Left lobe of liver (tissue), 2 donors: Measurements from ENCODE around the gene ZRANB2. TPM values are rescaled to one million over a fixed set of nuclear protein-coding genes. Genes with fewer than 3 reads are reported as not detected.
A peak's percentile ranks its signal among the peaks of the same experiment; 100 is the strongest.

Source experiments
- ATAC-seq: fragments of 200-7000 bp; cut with Tn5 transposase; one replicate; pipeline ENCODE4 v1.9.1; 2020; ENCODE audit warnings: mild to moderate bottlenecking, moderate library complexity
- DNase-seq: peaks from one replicate; pipeline ENCODE4 v3.0.0-alpha.2; 2020; ENCODE audit warnings: low spot score
- total RNA-seq: library from RNA; stranded (reverse); gene quantifications from one replicate; pipeline ENCODE4 v1.2.1, GENCODE V29; 2021
- donor health status: DM: no; HTN: no; CAD: no; lungs with moderate emphysema.
- donor health status: DM: no; HTN: yes; CAD: no.

The ZRANB2 gene, protein sequence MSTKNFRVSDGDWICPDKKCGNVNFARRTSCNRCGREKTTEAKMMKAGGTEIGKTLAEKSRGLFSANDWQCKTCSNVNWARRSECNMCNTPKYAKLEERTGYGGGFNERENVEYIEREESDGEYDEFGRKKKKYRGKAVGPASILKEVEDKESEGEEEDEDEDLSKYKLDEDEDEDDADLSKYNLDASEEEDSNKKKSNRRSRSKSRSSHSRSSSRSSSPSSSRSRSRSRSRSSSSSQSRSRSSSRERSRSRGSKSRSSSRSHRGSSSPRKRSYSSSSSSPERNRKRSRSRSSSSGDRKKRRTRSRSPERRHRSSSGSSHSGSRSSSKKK
- total RNA-seq: 21.5 TPM

- DNase-seq: peak; percentile 90
- ATAC-seq: peak; percentile 98
Observed at GRCh38 chr1:71080739-71081696, at the start of gene ZRANB2. ZRANB2 (minus strand) TSS chr1:71081035; CDS start chr1:71080995, 40 bp downstream.

DNA sequence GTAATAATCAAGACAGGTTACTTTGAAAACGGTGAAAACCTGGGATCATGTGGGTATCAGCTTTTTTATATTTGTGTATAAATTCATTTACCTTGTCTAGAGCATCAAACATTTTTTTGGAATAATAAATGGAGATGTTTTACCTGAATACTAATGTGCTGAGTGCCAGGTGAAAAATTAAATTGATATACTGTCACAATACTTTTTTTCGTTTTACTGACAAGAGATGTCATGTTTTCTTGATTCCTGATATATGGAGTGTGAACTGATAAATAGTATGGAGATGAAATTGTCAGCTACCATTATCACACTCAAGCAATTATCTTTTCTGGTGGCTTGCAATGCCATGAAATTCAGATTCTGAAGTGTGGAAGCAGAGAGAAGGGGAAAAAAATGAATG is 47.2 kb upstream of the ZRANB2 start:
- ATAC-seq: no peak
- no peak for DNase-seq

DNA sequence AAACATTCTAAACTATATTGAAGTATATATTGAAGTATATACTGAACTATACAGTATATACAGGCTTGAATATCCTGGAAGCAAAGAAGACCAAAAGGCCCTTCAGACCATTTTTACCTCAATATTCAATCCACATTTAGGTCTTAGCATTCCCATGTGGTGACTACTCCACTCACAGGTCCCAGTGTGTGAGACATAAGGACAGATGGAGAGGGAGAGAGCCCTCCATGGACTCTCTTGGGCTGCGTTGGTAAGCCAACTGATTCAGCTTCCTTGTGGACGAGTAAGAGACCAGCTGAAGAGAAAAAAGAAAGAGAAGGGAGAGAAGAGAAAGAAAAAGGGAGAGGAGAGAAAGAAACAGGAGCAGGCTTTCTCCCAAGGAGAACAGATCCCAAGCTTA is 37.3 kb upstream of the ZRANB2 start:
- DNase-seq (no peak), ATAC-seq (no peak)

- ATAC-seq (no peak), DNase-seq (no peak)
Observed at GRCh38 chr1:71116729-71117128, 35.9 kb upstream of the ZRANB2 start.

- DNase-seq: no peak
- ATAC-seq: no peak
Observed at GRCh38 chr1:71106658-71107322, 26.0 kb upstream of the ZRANB2 start.

DNA sequence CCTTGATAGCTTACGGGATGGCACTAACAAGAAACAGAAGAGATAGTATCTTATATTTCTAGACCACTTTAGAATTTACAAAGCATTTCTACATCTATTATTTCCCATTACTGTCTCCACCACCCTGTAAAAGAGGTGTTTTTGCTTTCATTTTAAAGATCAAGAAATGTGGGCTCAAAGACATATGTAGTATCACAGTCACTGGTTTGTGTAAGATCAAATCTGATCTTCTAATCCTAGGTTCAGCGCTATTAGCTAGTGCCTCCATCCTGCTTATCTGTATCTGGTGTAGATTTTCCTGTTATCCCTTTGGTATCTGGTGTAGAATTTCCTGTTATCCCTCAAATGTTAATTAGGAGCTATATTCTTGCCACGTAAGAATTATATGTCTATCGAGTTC is 23.6 kb upstream of the ZRANB2 start:
- no peak for ATAC-seq
- DNase-seq: no peak

GRCh38 chr1:71101839-71102376 is 21.1 kb upstream of the ZRANB2 start:
- DNase-seq (no peak), ATAC-seq (no peak)

DNA sequence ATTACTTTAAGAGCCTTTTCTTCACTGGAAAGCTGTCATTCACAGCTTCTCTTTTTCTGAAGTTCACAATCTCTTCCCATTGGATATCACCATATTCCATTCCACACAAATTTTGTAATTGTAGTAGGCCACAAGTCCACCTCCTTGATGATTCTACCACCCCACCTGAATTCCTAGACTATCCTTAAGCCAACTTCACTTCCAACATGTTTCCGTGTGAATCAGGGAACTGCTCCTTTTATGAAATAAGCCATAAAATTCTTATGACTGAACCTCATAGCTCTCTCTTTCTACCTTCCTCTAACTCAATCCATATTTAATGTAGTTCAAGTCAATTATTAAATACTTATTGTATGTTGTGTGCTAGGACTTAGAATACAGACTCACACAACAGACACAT is 16.6 kb upstream of the ZRANB2 start:
- ATAC-seq (no peak), DNase-seq (no peak)

GRCh38 chr1:71094913-71095312 is 14.1 kb upstream of the ZRANB2 start:
- DNase-seq (no peak), ATAC-seq (no peak)

DNA sequence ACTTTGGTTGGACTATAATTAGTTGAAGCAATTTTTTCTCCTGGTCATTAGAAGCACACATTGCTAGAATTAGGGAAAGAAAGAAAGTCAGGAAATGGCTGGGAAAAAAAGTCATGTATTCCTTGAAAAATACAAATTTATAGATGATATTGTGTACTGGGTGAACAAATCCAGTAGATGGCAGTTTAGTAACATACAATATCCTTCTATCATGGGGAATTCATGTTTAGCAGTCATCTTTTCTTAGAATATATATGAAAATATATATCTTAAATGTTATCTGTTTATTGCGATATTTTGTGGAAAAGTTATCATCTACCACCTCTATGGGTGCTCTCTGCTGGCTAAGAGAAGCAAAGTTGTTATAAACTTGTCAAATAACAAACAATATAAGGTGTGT is 13.1 kb upstream of the ZRANB2 start:
- ATAC-seq: no peak
- DNase-seq: no peak

- DNase-seq (no peak), ATAC-seq (no peak)
Observed at GRCh38 chr1:71089536-71090270, 8.9 kb upstream of the ZRANB2 start.

- DNase-seq: no peak
- ATAC-seq: no peak
Observed at GRCh38 chr1:71088645-71089287, 7.9 kb upstream of the ZRANB2 start.

DNA sequence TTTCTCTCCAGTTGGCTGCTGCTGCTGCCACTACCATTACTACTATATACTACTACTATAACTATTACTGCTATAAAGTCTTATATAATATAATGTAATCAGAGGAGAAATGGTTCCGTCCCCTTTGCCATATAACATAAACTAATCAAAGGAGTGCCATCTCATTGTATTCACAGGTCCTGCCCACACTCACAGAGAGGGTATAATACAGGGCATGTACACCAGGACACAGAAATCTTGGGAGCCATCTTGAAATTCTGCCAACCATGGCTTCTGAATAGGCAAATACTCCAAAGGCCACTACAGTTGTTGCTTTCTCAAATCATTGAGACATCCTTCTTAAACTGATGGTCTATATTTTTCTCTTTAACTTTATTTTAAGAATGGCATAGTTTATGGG is 6.9 kb upstream of the ZRANB2 start:
- ATAC-seq: no peak
- DNase-seq: no peak

- DNase-seq (no peak), ATAC-seq (no peak)
Observed at GRCh38 chr1:71087060-71087459, 6.2 kb upstream of the ZRANB2 start.

DNA sequence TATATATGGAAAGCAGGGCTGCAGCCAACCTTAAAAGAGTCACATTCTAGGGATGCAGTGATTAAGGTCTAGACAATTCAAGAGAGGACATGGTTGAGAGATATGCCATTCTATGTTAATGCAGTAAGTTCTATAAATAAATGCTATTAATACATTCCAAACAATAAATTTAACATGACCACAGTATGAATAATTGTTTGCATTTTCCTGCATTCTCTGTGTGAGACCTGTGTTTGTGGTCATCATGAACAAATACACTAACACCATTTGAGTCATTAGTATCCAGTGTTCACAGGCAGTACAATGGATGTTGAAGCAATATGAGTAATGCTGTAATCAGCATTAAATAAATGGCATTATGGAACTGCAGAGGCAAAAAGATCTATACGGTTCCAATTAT is 5.5 kb upstream of the ZRANB2 start:
- ATAC-seq: no peak
- DNase-seq: no peak

- no peak for DNase-seq
- no peak for ATAC-seq
Observed at GRCh38 chr1:71083271-71083670, 2.4 kb upstream of the ZRANB2 start.

DNA sequence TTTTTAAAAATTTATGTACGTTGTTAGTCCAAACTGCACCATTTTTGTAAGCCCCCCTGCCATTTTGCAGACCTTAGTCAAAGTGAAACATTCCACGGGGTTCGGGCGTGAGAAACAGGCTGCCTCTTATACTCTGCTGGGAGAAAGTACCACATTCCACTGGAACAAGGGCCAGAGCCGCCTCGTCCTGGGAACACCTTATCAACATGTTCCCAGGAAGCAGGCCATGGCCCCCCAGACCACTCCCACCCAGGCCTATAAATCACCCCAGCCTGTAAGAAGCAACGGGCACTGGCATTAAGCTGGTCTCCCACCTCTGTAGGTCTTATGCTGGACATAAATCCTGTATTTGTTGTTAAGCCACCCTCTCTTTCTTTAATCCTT is 854 bp upstream of the ZRANB2 start:
- ATAC-seq (no peak), DNase-seq (peak; percentile 41)

GRCh38 chr1:71080230-71080738 is 551 bp downstream of the ZRANB2 start:
- DNase-seq (no peak), ATAC-seq (peak; percentile 65)

DNA sequence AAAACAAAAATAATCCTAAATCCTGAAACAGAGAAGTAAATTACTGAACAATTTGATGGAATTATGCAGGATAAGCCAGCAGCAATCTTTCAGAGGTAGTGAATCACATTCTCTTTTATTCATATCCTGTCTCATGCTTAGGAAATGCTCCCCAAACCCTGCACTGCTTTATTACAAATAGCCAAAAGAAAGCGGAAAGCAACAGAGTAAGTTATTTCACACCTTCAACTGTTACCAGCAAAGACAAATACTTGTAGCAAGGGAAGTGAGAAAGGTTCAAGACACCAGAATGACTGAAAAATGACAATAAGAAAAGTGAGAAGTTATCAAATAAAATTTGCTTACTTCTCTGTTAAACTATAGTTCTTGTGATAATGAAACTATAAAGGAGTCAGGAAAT is 6.2 kb downstream of the ZRANB2 start:
- DNase-seq (no peak), ATAC-seq (no peak)

DNA sequence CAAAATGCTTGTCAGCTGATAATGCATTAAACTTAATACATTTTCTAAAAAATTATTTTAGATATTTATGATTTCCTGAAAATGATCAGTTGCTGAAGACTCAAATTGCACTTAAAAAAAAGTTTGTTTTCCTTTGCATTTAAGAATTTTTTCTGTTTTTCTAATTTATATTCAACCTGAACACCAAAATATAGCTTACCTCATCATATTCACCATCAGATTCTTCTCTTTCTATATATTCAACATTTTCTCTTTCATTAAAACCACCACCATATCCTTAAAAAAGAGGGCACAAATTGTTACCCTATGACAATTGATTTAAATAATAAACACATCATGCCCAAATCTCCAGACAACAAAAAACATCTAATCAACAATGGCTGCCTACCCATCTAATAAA is 8.6 kb downstream of the ZRANB2 start:
- DNase-seq (no peak), ATAC-seq (no peak)
